Ovary (tissue), 3 donors: ENCODE data around the gene MAP4K4.

Experiments used
- EP300 ChIP-seq: sonication (generic); formaldehyde crosslinking; IDR thresholded peaks from one replicate; pipeline ENCODE4 v1.6.1; 2017; ENCODE audit warnings: antibody characterized with exemption
- TF ChIP-seq, protein P1 (sequence below), 3 donors: fragments of 450-650 bp in 2 of 3; fragments of 200-600 bp in 1 of 3; IDR thresholded peaks; one replicate each; pipeline versions ENCODE4 v1.5.1 to v1.8.0; 2016 to 2022; ENCODE audit warnings: antibody characterized with exemption in 3 of 3, mild to moderate bottlenecking in 1 of 3
- donor health status: DM: no; HTN: no; CAD: no.

DNA sequence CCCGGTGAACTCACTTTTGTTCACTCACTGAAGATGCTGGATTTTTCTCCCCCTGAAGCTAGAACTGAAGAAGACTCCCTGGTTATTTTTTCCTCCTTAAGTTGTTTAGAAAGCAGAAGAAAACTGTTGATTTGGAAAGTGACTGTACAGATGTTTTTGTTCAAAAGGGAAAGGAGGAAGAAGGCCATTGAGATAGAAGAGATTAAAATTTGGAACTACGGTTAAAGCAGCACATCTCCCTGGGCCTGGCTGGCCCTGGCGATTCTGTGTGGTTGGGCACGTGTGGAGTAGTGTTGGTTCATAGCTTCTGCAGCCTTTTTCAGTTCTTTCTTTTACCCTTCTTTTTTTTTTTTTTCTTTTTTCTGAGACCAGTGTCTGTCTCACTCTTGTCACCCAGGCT is 109.2 kb downstream of the MAP4K4 start:
- TF ChIP-seq, protein P1, sequence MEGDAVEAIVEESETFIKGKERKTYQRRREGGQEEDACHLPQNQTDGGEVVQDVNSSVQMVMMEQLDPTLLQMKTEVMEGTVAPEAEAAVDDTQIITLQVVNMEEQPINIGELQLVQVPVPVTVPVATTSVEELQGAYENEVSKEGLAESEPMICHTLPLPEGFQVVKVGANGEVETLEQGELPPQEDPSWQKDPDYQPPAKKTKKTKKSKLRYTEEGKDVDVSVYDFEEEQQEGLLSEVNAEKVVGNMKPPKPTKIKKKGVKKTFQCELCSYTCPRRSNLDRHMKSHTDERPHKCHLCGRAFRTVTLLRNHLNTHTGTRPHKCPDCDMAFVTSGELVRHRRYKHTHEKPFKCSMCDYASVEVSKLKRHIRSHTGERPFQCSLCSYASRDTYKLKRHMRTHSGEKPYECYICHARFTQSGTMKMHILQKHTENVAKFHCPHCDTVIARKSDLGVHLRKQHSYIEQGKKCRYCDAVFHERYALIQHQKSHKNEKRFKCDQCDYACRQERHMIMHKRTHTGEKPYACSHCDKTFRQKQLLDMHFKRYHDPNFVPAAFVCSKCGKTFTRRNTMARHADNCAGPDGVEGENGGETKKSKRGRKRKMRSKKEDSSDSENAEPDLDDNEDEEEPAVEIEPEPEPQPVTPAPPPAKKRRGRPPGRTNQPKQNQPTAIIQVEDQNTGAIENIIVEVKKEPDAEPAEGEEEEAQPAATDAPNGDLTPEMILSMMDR (IDR thresholded peaks at IDR 0.05): no peak
- no peak for TF ChIP-seq EP300
